GM10266 (cell line): ENCODE data around the gene PRPF40B.
A peak's percentile ranks its signal among the peaks of the same experiment; 100 is the strongest.

Experiments
- DNase-seq: peaks from one replicate; pipeline ENCODE4 v3.0.0; 2012; ENCODE audit errors: extremely low spot score
- CTCF ChIP-seq: IDR thresholded peaks from 2 replicates; pipeline ENCODE4 v1.5.1; 2012; ENCODE audit warnings: mild to moderate bottlenecking, low read depth; ENCODE audit not compliant: control insufficient read depth, insufficient read depth; ENCODE audit errors: missing control alignments

Gene PRPF40B

GRCh38 chr12:49623142-49623904, at the start of gene PRPF40B:
TSS of gene PRPF40B (plus strand) at chr12:49623561. CDS start at chr12:49623591, 30 bp downstream.
- DNase-seq = peak; percentile 98
- TF ChIP-seq CTCF = peak; percentile 77

DNA sequence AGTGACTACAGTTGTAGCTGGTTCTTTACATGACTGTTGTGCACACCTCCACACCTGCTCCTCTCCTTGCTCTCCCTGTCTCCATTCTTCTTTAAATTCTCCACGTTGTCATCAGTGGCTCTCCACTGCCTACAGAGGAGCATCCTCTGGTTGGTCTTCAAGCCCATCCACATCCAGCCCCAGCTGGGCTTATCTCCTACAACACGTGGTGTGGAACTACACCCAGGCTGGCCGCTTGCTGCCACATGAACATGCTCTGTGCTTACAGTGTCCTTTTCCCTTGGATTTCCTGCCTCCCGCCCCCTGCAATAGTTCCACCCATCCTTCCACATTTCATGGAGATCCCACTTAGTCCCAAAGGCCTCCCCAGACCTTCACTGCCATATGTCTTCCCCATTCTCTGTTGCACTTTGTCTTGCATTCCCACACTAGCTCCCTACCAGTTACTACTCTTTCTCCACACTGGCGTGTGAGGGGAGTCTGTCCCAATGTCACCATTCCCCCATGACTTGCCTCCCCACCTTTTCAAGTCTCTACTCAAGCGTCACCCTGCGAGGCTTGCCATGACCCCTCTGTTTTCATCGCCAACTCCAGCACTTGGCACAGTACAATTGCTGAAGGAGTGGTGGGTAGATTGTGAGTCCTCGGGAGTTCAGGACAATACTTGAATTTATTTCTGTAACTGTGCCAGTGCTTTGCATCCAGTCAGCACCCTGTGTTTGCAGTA, 45.6 kb upstream of the PRPF40B start:
- no peak for TF ChIP-seq CTCF
- no peak for DNase-seq

GRCh38 chr12:49578471-49579112, 44.8 kb upstream of the PRPF40B start:
- no peak for DNase-seq
- TF ChIP-seq CTCF = no peak

DNA sequence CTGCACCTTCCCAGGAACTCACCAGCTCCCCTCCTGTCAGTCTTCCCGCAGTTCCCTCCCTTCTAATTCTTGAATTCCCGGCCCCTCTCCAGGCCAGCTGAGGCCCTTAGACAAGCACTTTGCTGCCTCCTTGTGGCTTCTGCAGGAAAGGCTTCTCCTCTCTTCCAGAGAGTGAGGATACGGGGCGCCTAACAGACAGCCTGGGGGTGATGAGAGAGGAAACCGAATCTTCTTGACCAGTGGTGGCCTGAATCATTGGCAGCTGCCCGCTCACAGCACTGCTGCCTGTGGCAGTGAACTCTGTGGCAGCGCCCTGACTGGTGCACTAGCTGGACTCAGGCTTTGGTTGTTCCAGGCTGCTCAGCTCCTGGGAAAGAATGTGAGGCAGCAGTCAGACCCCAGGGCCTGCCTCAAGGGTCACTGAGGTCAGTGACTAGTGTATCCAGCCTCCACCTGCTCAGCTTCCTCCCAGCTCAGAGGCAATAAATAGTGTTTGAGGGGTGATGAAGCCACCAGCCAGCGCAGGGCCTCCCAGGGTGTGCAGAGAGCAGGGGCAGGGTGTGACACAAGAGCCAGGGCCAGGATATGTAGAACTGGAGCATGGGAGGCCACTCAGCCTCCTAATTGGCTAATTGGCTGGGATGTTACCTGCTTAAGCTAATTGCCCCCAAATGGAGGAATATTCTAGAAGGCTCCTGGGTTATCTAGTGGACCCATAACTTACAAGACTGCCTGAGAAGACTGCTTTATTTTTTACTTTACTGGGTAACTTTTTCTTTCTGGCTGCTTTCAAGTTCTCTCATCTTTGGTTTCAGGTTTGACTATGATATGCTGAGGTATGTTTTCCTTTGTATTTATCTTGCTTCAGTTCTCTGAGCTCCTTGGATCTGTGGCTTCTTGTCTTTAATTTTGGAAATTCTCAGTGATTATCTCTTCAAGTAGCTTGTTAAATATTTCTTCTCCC, 42.5 kb upstream of the PRPF40B start:
- peak; percentile 63 for DNase-seq
- peak; percentile 82 for TF ChIP-seq CTCF

- TF ChIP-seq CTCF = no peak
- DNase-seq = peak; percentile 33
These were observed 41.2 kb upstream of the PRPF40B start for GRCh38 chr12:49582201-49582600.

DNA sequence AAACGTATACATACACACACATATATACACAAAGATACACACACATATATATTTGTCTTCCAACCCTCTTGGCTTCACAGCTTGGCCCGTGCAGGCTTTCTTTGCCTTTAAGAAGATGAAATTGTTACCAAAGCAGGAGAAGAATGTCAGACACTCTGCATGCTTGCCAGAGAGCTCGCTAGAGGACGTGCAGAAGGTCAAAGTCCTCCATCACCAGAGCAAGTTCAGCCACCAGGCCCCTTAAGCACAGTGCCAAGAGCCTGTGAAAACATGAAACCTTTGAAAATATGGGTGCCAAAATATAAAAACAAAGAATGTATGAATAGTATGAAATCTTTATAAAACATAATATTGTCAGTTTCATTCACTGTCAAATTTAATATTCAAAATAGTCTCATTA, 40.5 kb upstream of the PRPF40B start:
- TF ChIP-seq CTCF = no peak
- DNase-seq = no peak
